ENCODE measurements around the gene AVEN.

DNA sequence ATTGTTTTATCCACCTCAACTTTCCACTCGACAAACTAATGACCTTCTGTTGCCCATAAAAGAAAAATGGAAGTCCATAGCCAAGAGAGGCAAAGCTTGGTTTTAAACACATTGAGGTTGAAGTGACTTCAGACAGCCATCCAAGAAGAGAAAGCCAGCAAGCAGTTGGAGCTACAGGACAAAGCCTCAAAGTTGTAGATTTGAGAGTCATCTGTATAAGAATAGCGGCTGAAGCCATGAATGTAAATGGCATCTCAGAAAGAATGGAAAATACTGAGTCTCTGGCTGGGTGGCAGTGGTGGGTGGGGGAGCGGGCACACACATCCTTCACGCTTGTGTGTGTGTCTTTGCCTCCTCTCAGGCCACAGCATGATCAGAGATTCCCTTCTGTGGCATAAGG lies 194.8 kb downstream of the AVEN start:
- TF ChIP-seq, protein P1, sequence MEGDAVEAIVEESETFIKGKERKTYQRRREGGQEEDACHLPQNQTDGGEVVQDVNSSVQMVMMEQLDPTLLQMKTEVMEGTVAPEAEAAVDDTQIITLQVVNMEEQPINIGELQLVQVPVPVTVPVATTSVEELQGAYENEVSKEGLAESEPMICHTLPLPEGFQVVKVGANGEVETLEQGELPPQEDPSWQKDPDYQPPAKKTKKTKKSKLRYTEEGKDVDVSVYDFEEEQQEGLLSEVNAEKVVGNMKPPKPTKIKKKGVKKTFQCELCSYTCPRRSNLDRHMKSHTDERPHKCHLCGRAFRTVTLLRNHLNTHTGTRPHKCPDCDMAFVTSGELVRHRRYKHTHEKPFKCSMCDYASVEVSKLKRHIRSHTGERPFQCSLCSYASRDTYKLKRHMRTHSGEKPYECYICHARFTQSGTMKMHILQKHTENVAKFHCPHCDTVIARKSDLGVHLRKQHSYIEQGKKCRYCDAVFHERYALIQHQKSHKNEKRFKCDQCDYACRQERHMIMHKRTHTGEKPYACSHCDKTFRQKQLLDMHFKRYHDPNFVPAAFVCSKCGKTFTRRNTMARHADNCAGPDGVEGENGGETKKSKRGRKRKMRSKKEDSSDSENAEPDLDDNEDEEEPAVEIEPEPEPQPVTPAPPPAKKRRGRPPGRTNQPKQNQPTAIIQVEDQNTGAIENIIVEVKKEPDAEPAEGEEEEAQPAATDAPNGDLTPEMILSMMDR (conservative IDR thresholded peaks at IDR 0.05): no peak
- no peak for TF ChIP-seq ZFX (IDR thresholded peaks at IDR 0.05)
